H1 (cell line): Measurements from ENCODE around the gene GPS2. TPM values are rescaled to one million over a fixed set of nuclear protein-coding genes. Genes with fewer than 3 reads are reported as not detected.
A peak's percentile ranks its signal among the peaks of the same experiment; 100 is the strongest.

ENCODE experiments used
- CBX5 ChIP-seq: fragments of 300-800, 300-1000 bp; sonication (generic); IDR thresholded peaks from 2 replicates; pipeline ENCODE4 v1.7.1; 2016; ENCODE audit warnings: antibody characterized with exemption, low read length, low read depth
- CHD1 ChIP-seq: IDR thresholded peaks from 2 replicates; pipeline ENCODE4 v1.6.1; 2012; ENCODE audit warnings: low read depth, low read length, improper control_type of control experiment
- CTBP2 ChIP-seq: IDR thresholded peaks from 2 replicates; pipeline ENCODE4 v1.7.0; 2011; ENCODE audit warnings: borderline replicate concordance, mild to moderate bottlenecking, moderate library complexity, mixed read lengths, low read length; ENCODE audit not compliant: insufficient read depth, insufficient read length
- EGR1 ChIP-seq: IDR thresholded peaks from 2 replicates; pipeline ENCODE4 v1.6.1; 2011; ENCODE audit warnings: low read depth, low read length, borderline replicate concordance
- HDAC2 ChIP-seq, 2 experiments: fragments of 300-600 bp in 1 of 2; sonication (generic) in 1 of 2; IDR thresholded peaks; 2 replicates each; pipeline ENCODE4 v1.6.1; 2011 to 2012; ENCODE audit warnings: low read depth in 2 of 2, low read length in 2 of 2, mild to moderate bottlenecking in 2 of 2, moderate library complexity in 2 of 2, borderline replicate concordance in 1 of 2, inconsistent platforms in 1 of 2
- KDM1A ChIP-seq: fragments of 200-600, 300-600 bp; sonication (generic); IDR thresholded peaks from 2 replicates; pipeline ENCODE4 v1.7.1; 2016; ENCODE audit warnings: mild to moderate bottlenecking, low read length, borderline replicate concordance
- MAFK ChIP-seq: IDR thresholded peaks from 2 replicates; pipeline ENCODE4 v1.6.1; 2012; ENCODE audit warnings: low read depth, mild to moderate bottlenecking, improper control_type of control experiment, low read length
- NRF1 ChIP-seq: IDR thresholded peaks from 2 replicates; pipeline ENCODE4 v1.6.1; 2011; ENCODE audit warnings: mild to moderate bottlenecking, low read depth, low read length, improper control_type of control experiment
- SP1 ChIP-seq: IDR thresholded peaks from 2 replicates; pipeline ENCODE4 v1.6.1; 2011; ENCODE audit warnings: low read depth, low read length
- SP4 ChIP-seq: IDR thresholded peaks from 2 replicates; pipeline ENCODE4 v1.6.1; 2012; ENCODE audit warnings: low read length, inconsistent platforms
- TEAD4 ChIP-seq: IDR thresholded peaks from 2 replicates; pipeline ENCODE4 v1.6.1; 2012; ENCODE audit warnings: low read depth, low read length, inconsistent platforms, mixed read lengths
- ZNF274 ChIP-seq: IDR thresholded peaks from 2 replicates; pipeline ENCODE4 v1.7.0; 2012; ENCODE audit warnings: low read length, borderline replicate concordance; ENCODE audit errors: extremely low read depth
- polyA plus RNA-seq, 7 experiments: library from polyadenylated mRNA; depleted of rRNA in 3 of 7; stranded (reverse) in 5 of 7; unstranded in 2 of 7; fragments of >200 nt in 5 of 7; fragments of 200-250 nt in 2 of 7; gene quantifications; 1 replicate in 5 of 7; 2 replicates in 1 of 7; 4 replicates in 1 of 7; pipeline versions ENCODE4 v1.2.1 to v1.2.3, GENCODE V29; 2011 to 2013; ENCODE audit warnings: missing spikeins in 2 of 7, mixed read lengths in 2 of 7
- total RNA-seq: library from RNA; stranded (reverse); fragmentation: NEBNext Ultra II Directional; extraction: Animal tissue kit (Norgen Biotek cat#: 25700); gene quantifications from 2 replicates; pipeline ENCODE4 v1.2.1, GENCODE V29; 2021
- TF ChIP-seq, protein P1 (sequence below): IDR thresholded peaks from 2 replicates; pipeline ENCODE4 v1.6.1; 2012; ENCODE audit warnings: inconsistent platforms
- TF ChIP-seq, protein P2 (sequence below): IDR thresholded peaks from 2 replicates; pipeline ENCODE4 v1.6.1; 2012; ENCODE audit warnings: inconsistent platforms
- TF ChIP-seq, protein P3 (sequence below): IDR thresholded peaks from 2 replicates; pipeline ENCODE4 v1.6.1; 2011; ENCODE audit warnings: low read depth, mild to moderate bottlenecking, low read length; ENCODE audit not compliant: insufficient read depth

The GPS2 gene
- total and polyA plus RNA-seq, 2 of the 8 experiments (the other 6 are each of a cell fraction or from before 2014, with no cell fraction given), result 67.0 to 152 TPM

DNA sequence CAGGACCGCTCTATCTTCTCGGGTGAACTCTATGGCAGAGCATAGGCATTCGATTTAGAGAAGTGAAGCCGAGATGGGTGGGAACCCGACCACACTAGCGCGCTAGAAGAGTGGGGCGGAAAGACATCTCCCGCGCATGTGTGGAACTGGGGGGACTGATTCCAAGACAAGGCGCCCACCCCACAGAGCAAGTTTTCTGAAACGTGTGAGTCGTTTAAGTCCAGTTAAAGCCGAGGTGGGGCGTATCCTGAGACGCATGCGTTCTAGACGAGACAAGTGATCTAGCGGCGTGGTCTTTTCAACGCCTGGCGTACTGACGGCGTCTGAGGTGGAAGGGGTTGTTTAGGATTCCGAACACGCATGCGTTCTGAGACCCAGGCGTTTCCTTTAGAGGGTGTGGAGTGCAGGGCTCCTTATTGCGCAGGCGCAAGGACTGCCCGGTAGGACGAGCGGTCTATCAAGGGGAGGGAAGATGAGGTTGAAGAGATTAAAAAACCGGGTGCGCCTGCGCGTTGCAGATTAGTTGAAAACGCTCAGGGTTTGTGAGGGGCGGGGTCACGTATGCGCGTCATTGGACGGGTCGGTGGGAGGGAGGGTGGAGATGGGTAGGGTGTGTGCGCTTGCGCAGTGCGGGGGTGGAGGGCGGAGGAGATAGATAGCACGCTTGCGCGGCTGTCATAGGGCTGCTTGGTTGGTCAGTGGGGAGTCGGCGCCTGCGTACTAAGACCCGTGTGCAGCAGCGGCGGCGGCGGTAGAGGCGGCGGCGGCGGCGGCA, 8.1 kb downstream of the GPS2 start, which contains the start of gene EIF5A (continued):
- TF ChIP-seq ZNF274, result no peak
- TF ChIP-seq SP1, result no peak
- TF ChIP-seq, protein P1, sequence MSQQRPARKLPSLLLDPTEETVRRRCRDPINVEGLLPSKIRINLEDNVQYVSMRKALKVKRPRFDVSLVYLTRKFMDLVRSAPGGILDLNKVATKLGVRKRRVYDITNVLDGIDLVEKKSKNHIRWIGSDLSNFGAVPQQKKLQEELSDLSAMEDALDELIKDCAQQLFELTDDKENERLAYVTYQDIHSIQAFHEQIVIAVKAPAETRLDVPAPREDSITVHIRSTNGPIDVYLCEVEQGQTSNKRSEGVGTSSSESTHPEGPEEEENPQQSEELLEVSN, result no peak
- TF ChIP-seq CBX5, result no peak
- no peak for TF ChIP-seq KDM1A
- TF ChIP-seq EGR1, result peak; percentile 100
- peak; percentile 98 for TF ChIP-seq NRF1
- TF ChIP-seq HDAC2 (IDR thresholded peaks at IDR 0.05; ENCODE audit: borderline replicate concordance in 1 of 2, low read depth in 2 of 2, low read length in 2 of 2), result peak; percentile 74 to 92; a peak in 2 of 4 replicates
- TF ChIP-seq, protein P2, sequence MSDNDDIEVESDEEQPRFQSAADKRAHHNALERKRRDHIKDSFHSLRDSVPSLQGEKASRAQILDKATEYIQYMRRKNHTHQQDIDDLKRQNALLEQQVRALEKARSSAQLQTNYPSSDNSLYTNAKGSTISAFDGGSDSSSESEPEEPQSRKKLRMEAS, result peak; percentile 60
- TF ChIP-seq, protein P3, sequence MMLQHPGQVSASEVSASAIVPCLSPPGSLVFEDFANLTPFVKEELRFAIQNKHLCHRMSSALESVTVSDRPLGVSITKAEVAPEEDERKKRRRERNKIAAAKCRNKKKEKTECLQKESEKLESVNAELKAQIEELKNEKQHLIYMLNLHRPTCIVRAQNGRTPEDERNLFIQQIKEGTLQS, result no peak
- TF ChIP-seq MAFK, result no peak
- no peak for TF ChIP-seq CHD1
- no peak for TF ChIP-seq TEAD4
- peak; percentile 73; the same call in 1 of the 2 replicates for TF ChIP-seq SP4
- no peak for TF ChIP-seq CTBP2
